IMR-90 (cell line): ENCODE measurements around the gene CDH15. TPM values are rescaled to one million over a fixed set of nuclear protein-coding genes. Genes with fewer than 3 reads are reported as not detected.

ENCODE experiments used
- ATAC-seq: fragments of 200-7000 bp; cut with Tn5 transposase; 2 replicates; pipeline ENCODE4 v1.9.1; 2020; ENCODE audit warnings: low read depth, mild to moderate bottlenecking, moderate library complexity
- BruUV-seq: library from RNA; stranded (reverse); fragments of 400-500 nt; replicated peaks from 2 replicates; lab custom pipeline; 2021; lab: Mats Ljungman, UMichigan
- CTCF ChIA-PET: fragments of 300-600 bp; formaldehyde crosslinking; extraction: SDS; loops from one replicate; lab custom pipeline; 2021; ENCODE audit warnings: antibody characterized with exemption; lab: Yijun Ruan, JAX
- POLR2A ChIA-PET: fragments of 300-600 bp; sonication (Branson Sonifier 250); formaldehyde crosslinking; loops from one replicate; lab custom pipeline; 2022; ENCODE audit warnings: antibody characterized with exemption; ENCODE audit not compliant: unreplicated experiment; lab: Charles Lee
- DNase-seq: peaks from one replicate; pipeline ENCODE4 v3.0.0; 2013
- H2AFZ ChIP-seq: replicated peaks from 2 replicates; pipeline ENCODE3; 2013; ENCODE audit warnings: low read length, mild to moderate bottlenecking; ENCODE audit not compliant: poor library complexity
- H2AK5ac ChIP-seq: 2 replicates; pipeline ENCODE4 v1.6.1; 2013; ENCODE audit warnings: low read depth, low read length, inconsistent platforms
- H2AK9ac ChIP-seq: replicated peaks from 2 replicates; pipeline ENCODE3; 2013; ENCODE audit warnings: mild to moderate bottlenecking, low read depth, low read length, moderate library complexity; ENCODE audit not compliant: poor library complexity
- H2BK120ac ChIP-seq: 2 replicates; pipeline ENCODE4 v1.6.1; 2013; ENCODE audit warnings: low read depth, low read length, inconsistent platforms
- H2BK15ac ChIP-seq: 3 replicates; pipeline ENCODE4 v1.6.1; 2013; ENCODE audit warnings: low read depth, low read length, inconsistent platforms
- H2BK20ac ChIP-seq: 2 replicates; pipeline ENCODE4 v1.6.1; 2013; ENCODE audit warnings: low read depth, mild to moderate bottlenecking, inconsistent platforms, low read length, moderate library complexity
- H2BK5ac ChIP-seq: 2 replicates; pipeline ENCODE4 v1.6.1; 2013; ENCODE audit warnings: mild to moderate bottlenecking, low read depth, low read length, inconsistent platforms; ENCODE audit not compliant: poor library complexity, severe bottlenecking
- H3K14ac ChIP-seq: replicated peaks from 2 replicates; pipeline ENCODE4 v1.6.1; 2013; ENCODE audit warnings: low read depth, low read length, inconsistent platforms
- H3K18ac ChIP-seq: 2 replicates; pipeline ENCODE4 v1.6.1; 2013; ENCODE audit warnings: low read depth, low read length, control low read depth
- H3K23ac ChIP-seq: 2 replicates; pipeline ENCODE4 v1.6.1; 2013; ENCODE audit warnings: low read depth, low read length, inconsistent platforms
- H3K27ac ChIP-seq: 2 replicates; pipeline ENCODE4 v1.5.1; 2013; ENCODE audit warnings: mild to moderate bottlenecking, control low read depth, low read length; ENCODE audit not compliant: insufficient read depth
- H3K27me3 ChIP-seq: 2 replicates; pipeline ENCODE4 v1.6.1; 2013; ENCODE audit warnings: low read length; ENCODE audit not compliant: control insufficient read depth, insufficient read depth
- H3K36me3 ChIP-seq: 2 replicates; pipeline ENCODE4 v1.6.1; 2013; ENCODE audit warnings: low read length, mixed read lengths; ENCODE audit not compliant: control insufficient read depth, insufficient read depth
- H3K4ac ChIP-seq: 2 replicates; pipeline ENCODE4 v1.6.1; 2013; ENCODE audit warnings: low read depth, low read length, inconsistent platforms
- H3K4me1 ChIP-seq: 2 replicates; pipeline ENCODE4 v1.6.1; 2013; ENCODE audit warnings: low read length, mixed read lengths; ENCODE audit not compliant: control insufficient read depth, insufficient read depth
- H3K4me2 ChIP-seq: 2 replicates; pipeline ENCODE4 v1.6.1; 2013; ENCODE audit warnings: low read depth, mild to moderate bottlenecking, control low read depth, low read length, moderate library complexity
- H3K4me3 ChIP-seq: 2 replicates; pipeline ENCODE4 v1.5.1; 2013; ENCODE audit warnings: low read depth, mild to moderate bottlenecking, control low read depth, low read length, moderate library complexity; ENCODE audit not compliant: insufficient read depth
- H3K56ac ChIP-seq: 2 replicates; pipeline ENCODE4 v1.6.1; 2013; ENCODE audit warnings: low read length, inconsistent platforms; ENCODE audit not compliant: insufficient read depth; ENCODE audit errors: extremely low read depth
- H3K79me1 ChIP-seq, 2 experiments: 2 replicates each; pipeline ENCODE4 v1.6.1; 2013; ENCODE audit warnings: low read length in 2 of 2, inconsistent platforms in 1 of 2, low read depth in 1 of 2
- H3K9ac ChIP-seq: 2 replicates; pipeline ENCODE4 v1.6.1; 2013; ENCODE audit warnings: low read depth, low read length, control low read depth
- H3K9me1 ChIP-seq: 2 replicates; pipeline ENCODE4 v1.6.1; 2013; ENCODE audit warnings: low read length, inconsistent platforms; ENCODE audit not compliant: insufficient read depth
- H3K9me3 ChIP-seq: 2 replicates; pipeline ENCODE4 v1.6.1; 2013; ENCODE audit warnings: low read length; ENCODE audit not compliant: control insufficient read depth, insufficient read depth
- H4K20me1 ChIP-seq: 2 replicates; pipeline ENCODE4 v1.6.1; 2013; ENCODE audit warnings: low read length, inconsistent platforms; ENCODE audit not compliant: insufficient read depth
- H4K5ac ChIP-seq: 2 replicates; pipeline ENCODE4 v1.6.1; 2013; ENCODE audit warnings: mild to moderate bottlenecking, low read depth, low read length, control low read depth
- H4K8ac ChIP-seq, 2 experiments: 2 replicates each; pipeline ENCODE4 v1.6.1; 2013; ENCODE audit warnings: low read depth in 2 of 2, low read length in 2 of 2, control low read depth in 1 of 2, inconsistent platforms in 1 of 2
- H4K91ac ChIP-seq: 2 replicates; pipeline ENCODE4 v1.6.1; 2013; ENCODE audit warnings: low read depth, low read length, inconsistent platforms; ENCODE audit not compliant: insufficient read depth
- CEBPB ChIP-seq: IDR thresholded peaks from 2 replicates; pipeline ENCODE4 v1.6.1; 2012; ENCODE audit warnings: low read depth, low read length, improper control_type of control experiment
- MXI1 ChIP-seq: IDR thresholded peaks from 2 replicates; pipeline ENCODE4 v1.6.1; 2012; ENCODE audit warnings: low read depth, mild to moderate bottlenecking, low read length, moderate library complexity, borderline replicate concordance
- RAD21 ChIP-seq: IDR thresholded peaks from 2 replicates; pipeline ENCODE4 v1.6.1; 2012; ENCODE audit warnings: low read length, improper control_type of control experiment
- RCOR1 ChIP-seq: IDR thresholded peaks from 2 replicates; pipeline ENCODE4 v1.6.1; 2012; ENCODE audit warnings: mild to moderate bottlenecking, low read length, improper control_type of control experiment; ENCODE audit not compliant: insufficient replicate concordance
- SMC3 ChIP-seq: fragments of 150-350 bp; IDR thresholded peaks from 2 replicates; pipeline ENCODE4 v1.6.1; 2016; ENCODE audit warnings: low read depth, mild to moderate bottlenecking, antibody characterized with exemption, low read length, moderate library complexity
- WGBS, 2 experiments: methylation state at CpG; one replicate each; pipeline versions ENCODE4 v1.1.5 to v1.1.7; 2013; ENCODE audit warnings: missing lambda C conversion rate in 2 of 2; ENCODE audit not compliant: insufficient read length in 1 of 2; ENCODE audit errors: extremely low coverage in 2 of 2; 5-methylcytosine and 5-hydroxymethylcytosine counted together
- dilution Hi-C: fragments of 300-500 bp; cut with HindIII; formaldehyde crosslinking; loops from one replicate; pipeline ENCODE4 v1.14.3; 2018; ENCODE audit warnings: low sequenced_read_pairs; ENCODE audit not compliant: unreplicated experiment
- in situ Hi-C: fragments of 300-500 bp; cut with MboI; formaldehyde crosslinking; loops from 3 replicates; pipeline ENCODE4 v1.14.3; 2019; ENCODE audit warnings: low sequenced_read_pairs, inconsistent platforms, mixed read lengths
- intact Hi-C: fragments of 100-400 bp; cut with micrococcal nuclease; formaldehyde crosslinking; loops from 2 replicates; pipeline ENCODE4 v1.10.0; 2022
- polyA plus RNA-seq, 3 experiments: library from polyadenylated mRNA; depleted of rRNA; stranded (reverse); fragments of >200 nt; gene quantifications; 2 replicates each; pipeline ENCODE4 v1.2.3, GENCODE V29; 2012; ENCODE audit warnings: low replicate concordance in 1 of 3
- total RNA-seq: library from RNA; depleted of rRNA; stranded (reverse); fragments of >200 nt; gene quantifications from 2 replicates; pipeline ENCODE4 v1.2.3, GENCODE V29; 2012

The CDH15 gene
- total and polyA plus RNA-seq, 2 of the 4 experiments (the other 2 are of a cell fraction), result 0.18 to 0.62 TPM

DNA sequence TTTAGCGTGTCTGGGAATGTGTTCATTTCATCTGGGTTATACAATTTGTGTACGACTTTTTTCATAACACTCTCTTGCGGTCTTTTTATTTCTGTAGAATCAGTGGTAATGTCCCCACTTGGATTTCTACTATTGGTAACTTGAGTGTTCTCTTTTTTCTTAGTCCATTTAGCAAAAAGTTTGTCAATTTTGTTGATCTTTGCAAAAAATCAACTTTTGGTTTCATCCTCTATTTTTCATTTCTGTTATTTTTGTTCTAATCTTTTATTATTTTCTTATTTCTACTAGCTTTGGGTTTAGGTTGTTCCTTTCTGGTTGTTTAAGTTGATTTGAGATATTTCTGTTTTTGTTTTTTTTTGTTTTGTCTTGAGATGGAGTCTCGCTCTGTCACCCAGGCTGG is 36.4 kb downstream of the CDH15 start:
- no peak for DNase-seq
- Histone ChIP-seq H3K27ac (no peak overlapping the region), H3K4me1 (no peaks in the 10 kb centered on the region), H3K79me1 (no peaks in the 10 kb centered on the region), H3K27me3 (peaks cover 6% of the 10 kb centered on the region), H2BK20ac (no peak overlapping the region), H3K14ac (no peak overlapping the region), H3K23ac (no peak overlapping the region), H3K36me3 (no peaks in the 10 kb centered on the region), H3K9ac (no peak overlapping the region), H2AK9ac (no peak overlapping the region), H3K9me3 (peaks cover 2% of the 10 kb centered on the region), H2BK120ac (no peak overlapping the region), H3K4ac (no peak overlapping the region), H3K56ac (no peak overlapping the region), H2BK15ac (no peak overlapping the region), H2BK5ac (no peak overlapping the region), H4K20me1 (no peaks in the 10 kb centered on the region; the same call in 1 of the 2 replicates), H4K5ac (no peak overlapping the region), H3K9me1 (no peaks in the 10 kb centered on the region), H4K8ac (no peak overlapping the region), H2AK5ac (no peak overlapping the region), H2AFZ (no peak overlapping the region), H3K4me2 (no peak overlapping the region), H3K18ac (no peak overlapping the region), H4K91ac (no peak overlapping the region), H3K4me3 (no peak overlapping the region)
- intact Hi-C loops, result no loop called here
- ATAC-seq, result no peak
- POLR2A ChIA-PET, result no interaction called here
- dilution Hi-C loops, result no loop called here
- in situ Hi-C loops, result no loop called here
- BruUV-seq, result no TSS peak
- TF ChIP-seq RCOR1, result no peak
- TF ChIP-seq RAD21, result no peak
- TF ChIP-seq MXI1, result no peak
- no peak for TF ChIP-seq SMC3
- no peak for TF ChIP-seq CEBPB
- WGBS, 2 experiments, result no CpG with 5 or more reads among the region's 4 CpGs
- CTCF ChIA-PET, result no interaction called here
